DOHH2 (cell line): ENCODE measurements around the gene CLIC5.

ENCODE experiments used
- EZH2phosphoT487 ChIP-seq: fragments of 200-600 bp; sonication (generic); IDR thresholded peaks from 2 replicates; pipeline ENCODE4 v1.6.1; 2017; ENCODE audit warnings: borderline replicate concordance, mild to moderate bottlenecking, antibody characterized with exemption, low read length, moderate library complexity, mixed read lengths
- TF ChIP-seq, protein P1 (sequence below): fragments of 200-600 bp; sonication (generic); IDR thresholded peaks from one replicate; pipeline ENCODE4 v1.5.1; 2014; ENCODE audit warnings: antibody characterized with exemption, mild to moderate bottlenecking, low read depth, low read length; ENCODE audit not compliant: poor library complexity, severe bottlenecking

DNA sequence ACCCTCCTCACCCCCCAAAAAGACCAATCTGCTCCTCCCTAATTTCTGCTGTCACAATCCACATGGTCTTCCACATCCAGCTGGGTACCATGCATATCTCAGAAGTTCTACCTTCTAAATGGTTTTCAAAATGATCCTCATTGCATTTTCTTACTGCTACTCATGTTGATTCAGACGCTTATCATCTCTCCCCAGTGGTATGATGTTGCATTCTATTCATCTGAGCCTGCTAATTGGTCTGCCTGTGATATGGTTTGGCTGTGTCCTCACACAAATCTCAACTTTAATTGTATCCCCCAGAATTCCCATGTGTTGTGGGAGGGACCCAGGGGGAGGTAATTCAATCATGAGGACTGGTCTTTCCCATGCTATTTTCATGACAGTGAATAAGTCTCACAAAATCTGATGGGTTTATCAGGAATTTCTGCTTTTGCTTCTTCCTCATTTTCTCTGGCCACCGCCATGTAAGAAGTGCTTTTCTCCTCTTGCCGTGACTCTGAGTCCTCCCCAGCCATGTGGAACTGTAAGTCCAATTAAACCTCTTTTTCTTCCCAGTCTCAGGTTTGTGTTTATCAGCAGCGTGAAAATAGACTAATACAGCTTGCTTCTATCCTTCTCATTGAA lies 41.4 kb upstream of the CLIC5 start:
- TF ChIP-seq EZH2phosphoT487 = no peak
- TF ChIP-seq, protein P1, sequence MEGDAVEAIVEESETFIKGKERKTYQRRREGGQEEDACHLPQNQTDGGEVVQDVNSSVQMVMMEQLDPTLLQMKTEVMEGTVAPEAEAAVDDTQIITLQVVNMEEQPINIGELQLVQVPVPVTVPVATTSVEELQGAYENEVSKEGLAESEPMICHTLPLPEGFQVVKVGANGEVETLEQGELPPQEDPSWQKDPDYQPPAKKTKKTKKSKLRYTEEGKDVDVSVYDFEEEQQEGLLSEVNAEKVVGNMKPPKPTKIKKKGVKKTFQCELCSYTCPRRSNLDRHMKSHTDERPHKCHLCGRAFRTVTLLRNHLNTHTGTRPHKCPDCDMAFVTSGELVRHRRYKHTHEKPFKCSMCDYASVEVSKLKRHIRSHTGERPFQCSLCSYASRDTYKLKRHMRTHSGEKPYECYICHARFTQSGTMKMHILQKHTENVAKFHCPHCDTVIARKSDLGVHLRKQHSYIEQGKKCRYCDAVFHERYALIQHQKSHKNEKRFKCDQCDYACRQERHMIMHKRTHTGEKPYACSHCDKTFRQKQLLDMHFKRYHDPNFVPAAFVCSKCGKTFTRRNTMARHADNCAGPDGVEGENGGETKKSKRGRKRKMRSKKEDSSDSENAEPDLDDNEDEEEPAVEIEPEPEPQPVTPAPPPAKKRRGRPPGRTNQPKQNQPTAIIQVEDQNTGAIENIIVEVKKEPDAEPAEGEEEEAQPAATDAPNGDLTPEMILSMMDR = no peak
